ENCODE measurements around the gene OR5L2. TPM values are rescaled to one million over a fixed set of nuclear protein-coding genes. Genes with fewer than 3 reads are reported as not detected.
"Not testable (repeated sequence)": the region's sequence is repeated elsewhere in the genome, so short reads cannot be mapped to it uniquely, and the experiment has no call there.

The OR5L2 gene
- not detected for total RNA-seq

DNA sequence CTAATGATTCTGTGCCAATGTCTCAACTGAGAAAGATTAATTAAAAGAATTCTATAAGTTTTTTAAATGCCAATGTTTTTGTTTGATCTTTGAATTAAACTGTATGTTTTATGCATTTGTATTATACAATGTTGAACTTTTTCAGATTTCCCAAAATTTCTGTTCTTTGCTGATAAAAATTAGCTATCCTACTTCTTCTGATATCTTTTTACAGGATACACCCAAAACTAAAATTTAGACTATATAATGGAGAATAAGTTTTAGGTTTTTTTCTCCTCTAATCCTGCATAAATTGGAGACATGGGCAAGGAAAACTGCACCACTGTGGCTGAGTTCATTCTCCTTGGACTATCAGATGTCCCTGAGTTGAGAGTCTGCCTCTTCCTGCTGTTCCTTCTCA is at the start of gene OR5L2:
Gene OR5L2, plus strand, starts transcription at position 301 of the 400 bp plus-strand sequence. Its CDS starts 0 bp downstream, at position 301.
- Histone ChIP-seq H3K4me1 (ENCODE audit: insufficient read depth, low read length) (no peaks in the 10 kb centered on the region), H3K4me3 (ENCODE audit: low read length) (no peak within 1 kb of the TSS), H3K9me3 (ENCODE audit: low read depth, low read length) (no peaks in the 10 kb centered on the region), H3K27me3 (ENCODE audit: insufficient read depth, low read length) (no peaks in the 10 kb centered on the region)

DNA sequence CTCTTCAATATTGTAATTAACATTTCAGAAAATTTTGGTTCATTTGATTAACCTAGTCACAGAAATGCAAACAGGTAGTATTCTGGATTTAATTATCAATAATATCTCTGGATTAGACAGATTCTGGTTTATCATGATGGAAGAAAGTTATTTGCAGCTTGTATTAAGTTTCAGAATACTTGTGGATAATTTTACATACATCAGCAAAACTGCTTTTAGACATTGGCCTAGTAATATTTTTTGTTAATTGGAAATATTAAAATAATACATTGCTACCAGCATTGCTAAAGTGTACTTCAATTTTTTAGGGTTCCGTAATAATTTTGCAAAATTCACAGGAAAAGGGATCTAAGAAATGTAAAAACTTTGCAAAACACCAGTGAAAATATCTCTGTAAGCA is 35.4 kb upstream of the OR5L2 start:
- Histone ChIP-seq H3K27me3 (ENCODE audit: insufficient read depth, low read length) (no peaks in the 10 kb centered on the region), H3K4me1 (ENCODE audit: insufficient read depth, low read length) (no peaks in the 10 kb centered on the region), H3K4me3 (ENCODE audit: low read length) (no peak overlapping the region), H3K9me3 (ENCODE audit: low read depth, low read length) (no peaks in the 10 kb centered on the region)

DNA sequence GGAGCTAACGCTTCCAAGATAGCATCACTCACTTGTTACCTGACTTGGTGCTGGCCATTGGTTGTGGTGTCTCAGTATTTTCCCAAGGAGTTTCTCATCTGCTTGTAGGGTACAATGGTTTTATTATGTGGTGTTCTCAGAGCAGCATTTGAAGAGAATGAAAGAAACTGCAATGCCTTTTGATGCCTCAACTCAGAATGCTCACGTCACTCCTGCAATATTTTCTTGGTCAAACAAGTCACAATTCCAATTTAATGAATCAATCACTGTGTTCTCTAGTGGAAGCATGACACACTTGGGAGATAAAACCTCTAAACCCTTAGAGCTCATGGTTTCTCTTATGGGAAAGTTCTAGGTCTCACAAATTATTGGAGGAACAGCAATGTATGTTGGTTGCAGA is 33.7 kb upstream of the OR5L2 start:
- Histone ChIP-seq H3K27me3 (ENCODE audit: insufficient read depth, low read length) (no peaks in the 10 kb centered on the region), H3K4me1 (ENCODE audit: insufficient read depth, low read length) (no peaks in the 10 kb centered on the region), H3K9me3 (ENCODE audit: low read depth, low read length) (no peaks in the 10 kb centered on the region), H3K4me3 (ENCODE audit: low read length) (no peak overlapping the region)

DNA sequence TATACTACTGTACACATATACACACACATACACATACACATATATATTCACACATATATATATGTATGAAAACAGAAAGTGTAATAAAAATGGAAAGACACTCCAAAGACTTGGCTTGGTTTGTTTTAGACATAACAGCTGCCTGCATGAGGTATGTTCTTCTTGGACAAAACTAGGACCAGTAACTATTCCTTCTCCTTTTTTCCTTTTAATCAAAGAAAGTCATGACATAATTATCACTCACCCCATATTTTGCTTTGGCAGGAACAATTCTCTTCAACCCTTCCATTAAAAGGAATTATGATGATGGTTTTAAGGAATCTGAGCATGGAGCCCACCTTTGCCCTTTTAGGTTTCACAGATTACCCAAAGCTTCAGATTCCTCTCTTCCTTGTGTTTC is 31.8 kb upstream of the OR5L2 start, which contains the start of gene OR5D14:
Gene OR5D14, plus strand, starts transcription at position 301 of the 400 bp plus-strand sequence. Its CDS starts 0 bp downstream, at position 301.
- peaks cover 6% of the 10 kb centered on the region for H3K9me3 ChIP-seq (ENCODE audit: low read depth, low read length)
- H3K4me1 ChIP-seq (ENCODE audit: insufficient read depth, low read length), result no peaks in the 10 kb centered on the region
- no peaks in the 10 kb centered on the region for H3K27me3 ChIP-seq (ENCODE audit: insufficient read depth, low read length)
- H3K4me3 ChIP-seq (ENCODE audit: low read length), result no peak within 1 kb of the TSS

DNA sequence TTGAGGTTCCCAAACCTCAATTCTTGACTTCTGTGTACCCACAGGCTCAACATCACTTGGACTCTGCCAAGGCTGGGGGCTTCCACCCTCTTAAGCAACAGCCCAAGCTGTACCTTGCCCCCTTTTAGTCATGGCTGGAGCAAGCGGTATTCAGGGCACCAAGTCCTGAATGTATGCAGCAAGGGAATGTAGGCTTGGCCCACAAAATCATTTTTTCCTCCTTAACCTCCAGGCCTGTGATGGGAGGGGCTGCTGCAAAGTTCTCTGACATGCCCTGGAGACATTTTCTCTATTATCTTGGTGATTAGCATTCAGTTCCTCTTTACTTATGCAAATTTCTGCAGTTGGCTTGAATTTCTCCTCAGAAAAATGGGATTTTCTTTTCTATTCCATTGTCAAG is 20.8 kb upstream of the OR5L2 start:
- no peaks in the 10 kb centered on the region for H3K27me3 ChIP-seq (ENCODE audit: insufficient read depth, low read length)
- H3K4me3 ChIP-seq (ENCODE audit: low read length), result no peak overlapping the region
- H3K9me3 ChIP-seq (ENCODE audit: low read depth, low read length), result no peaks in the 10 kb centered on the region
- no peaks in the 10 kb centered on the region for H3K4me1 ChIP-seq (ENCODE audit: insufficient read depth, low read length)

DNA sequence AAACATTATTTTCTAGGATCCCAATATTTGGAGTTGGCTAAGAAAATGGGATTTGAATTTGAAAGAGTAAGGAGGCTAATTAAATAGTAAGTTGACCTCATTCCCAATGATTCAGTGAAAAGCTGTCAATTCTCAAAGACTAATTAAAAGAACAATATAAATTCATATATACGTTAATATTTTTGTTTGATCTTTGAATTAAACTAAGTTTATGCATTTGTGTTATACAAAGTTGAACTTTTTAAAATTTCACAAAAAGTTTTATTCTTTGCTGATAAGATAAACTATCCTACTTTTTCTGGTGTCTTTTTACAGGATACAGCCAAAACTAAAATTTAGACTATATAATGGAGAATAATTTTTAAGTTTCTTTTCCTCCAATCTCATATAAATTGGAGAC is 16.0 kb upstream of the OR5L2 start, which contains the start of gene OR5L1:
Gene OR5L1, plus strand, starts transcription at position 301 of the 400 bp plus-strand sequence. CDS start 100 bp downstream, outside the sequence.
- Histone ChIP-seq H3K27me3 (ENCODE audit: insufficient read depth, low read length) (no peaks in the 10 kb centered on the region), H3K4me3 (ENCODE audit: low read length) (no peak within 1 kb of the TSS), H3K9me3 (ENCODE audit: low read depth, low read length) (no peaks in the 10 kb centered on the region), H3K4me1 (ENCODE audit: insufficient read depth, low read length) (no peaks in the 10 kb centered on the region)

DNA sequence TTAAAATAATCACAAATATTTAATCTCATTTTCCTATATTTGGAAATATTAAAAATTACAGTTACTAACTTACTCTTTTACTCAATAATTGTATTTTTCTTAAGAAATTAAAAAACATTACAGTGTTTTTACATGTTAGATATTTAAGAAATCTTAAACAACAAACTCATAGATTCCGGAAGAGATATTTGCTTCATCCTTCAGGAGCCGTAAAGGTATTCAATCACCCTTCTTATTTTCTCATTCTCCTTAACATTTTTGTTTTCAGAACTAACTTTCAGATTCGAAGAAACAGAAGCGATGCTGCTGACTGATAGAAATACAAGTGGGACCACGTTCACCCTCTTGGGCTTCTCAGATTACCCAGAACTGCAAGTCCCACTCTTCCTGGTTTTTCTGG is 7.7 kb upstream of the OR5L2 start, which contains the start of gene OR5D18:
Gene OR5D18, plus strand, starts transcription at position 301 of the 400 bp plus-strand sequence. Its CDS starts 0 bp downstream, at position 301.
- no peaks in the 10 kb centered on the region for H3K4me1 ChIP-seq (ENCODE audit: insufficient read depth, low read length)
- H3K9me3 ChIP-seq (ENCODE audit: low read depth, low read length), result no peaks in the 10 kb centered on the region
- no peak within 1 kb of the TSS for H3K4me3 ChIP-seq (ENCODE audit: low read length)
- H3K27me3 ChIP-seq (ENCODE audit: insufficient read depth, low read length), result no peaks in the 10 kb centered on the region

DNA sequence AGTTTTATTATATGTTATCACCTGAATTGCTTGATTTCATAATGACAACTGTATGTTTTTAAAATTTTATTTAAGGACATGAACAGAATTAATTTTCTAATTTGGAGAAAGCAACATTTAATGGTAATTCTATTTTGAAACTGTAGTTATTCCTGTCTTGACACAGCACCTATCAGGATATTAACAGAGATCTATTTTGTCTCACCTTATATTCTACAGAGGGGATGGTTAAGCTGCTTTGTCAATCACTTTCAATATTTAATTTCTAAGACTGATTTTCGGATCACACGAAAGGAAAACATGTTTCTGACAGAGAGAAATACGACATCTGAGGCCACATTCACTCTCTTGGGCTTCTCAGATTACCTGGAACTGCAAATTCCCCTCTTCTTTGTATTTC is 11.4 kb downstream of the OR5L2 start, which contains the start of gene OR5D16:
Gene OR5D16, plus strand, starts transcription at position 301 of the 400 bp plus-strand sequence. Its CDS starts 0 bp downstream, at position 301.
- no peaks in the 10 kb centered on the region for H3K9me3 ChIP-seq (ENCODE audit: low read depth, low read length)
- H3K4me3 ChIP-seq (ENCODE audit: low read length), result no peak within 1 kb of the TSS

DNA sequence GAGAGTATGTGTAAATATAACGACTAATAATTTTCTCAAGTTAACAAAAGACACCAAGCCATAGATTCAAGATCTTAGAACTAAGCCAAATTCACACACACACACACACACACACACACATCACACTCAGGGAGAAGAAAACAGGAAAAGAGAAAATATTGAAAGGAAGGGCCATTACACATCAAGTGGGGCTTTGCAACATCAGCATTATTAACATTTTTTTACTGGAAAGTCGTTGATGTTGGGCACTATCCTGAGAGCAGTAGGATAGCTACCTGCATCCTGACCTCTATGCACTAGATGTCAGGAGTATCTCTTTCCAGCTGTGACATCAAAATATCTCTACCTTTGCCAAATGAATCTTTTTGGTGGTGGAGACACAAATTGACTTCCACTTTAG is 20.4 kb downstream of the OR5L2 start:
- H3K4me1 ChIP-seq (ENCODE audit: insufficient read depth, low read length), result no peaks in the 10 kb centered on the region
- H3K9me3 ChIP-seq (ENCODE audit: low read depth, low read length), result peaks cover 20% of the 10 kb centered on the region
- H3K4me3 ChIP-seq (ENCODE audit: low read length), result no peak overlapping the region
- H3K27me3 ChIP-seq (ENCODE audit: insufficient read depth, low read length), result no peaks in the 10 kb centered on the region

More for the DNA sequence above, 11.4 kb downstream of the OR5L2 start, which contains the start of gene OR5D16:
- Histone ChIP-seq H3K27me3 (ENCODE audit: insufficient read depth, low read length) (no peaks in the 10 kb centered on the region), H3K4me1 (ENCODE audit: insufficient read depth, low read length) (no peaks in the 10 kb centered on the region)

DNA sequence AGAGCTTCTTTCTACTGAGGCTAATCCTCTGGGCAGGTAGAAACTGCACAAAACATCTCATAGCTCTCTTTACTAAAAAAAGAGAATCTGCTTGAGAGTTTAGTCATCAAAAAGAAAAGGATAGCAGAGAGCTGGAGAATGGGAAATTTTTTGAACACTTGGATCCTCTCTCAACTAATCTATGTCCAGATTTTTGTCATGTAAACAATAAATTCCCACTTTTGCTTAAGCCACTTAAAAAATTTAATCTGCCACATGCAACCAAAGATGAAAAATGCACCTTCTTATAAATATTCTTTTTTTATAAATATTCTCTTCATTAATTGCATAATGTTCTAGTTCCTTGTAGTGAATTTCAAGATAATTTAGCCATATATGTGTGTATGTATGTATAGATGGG is 22.0 kb downstream of the OR5L2 start:
- Histone ChIP-seq H3K4me3 (ENCODE audit: low read length) (no peak overlapping the region), H3K9me3 (ENCODE audit: low read depth, low read length) (peaks cover 19% of the 10 kb centered on the region), H3K4me1 (ENCODE audit: insufficient read depth, low read length) (no peaks in the 10 kb centered on the region), H3K27me3 (ENCODE audit: insufficient read depth, low read length) (no peaks in the 10 kb centered on the region)

DNA sequence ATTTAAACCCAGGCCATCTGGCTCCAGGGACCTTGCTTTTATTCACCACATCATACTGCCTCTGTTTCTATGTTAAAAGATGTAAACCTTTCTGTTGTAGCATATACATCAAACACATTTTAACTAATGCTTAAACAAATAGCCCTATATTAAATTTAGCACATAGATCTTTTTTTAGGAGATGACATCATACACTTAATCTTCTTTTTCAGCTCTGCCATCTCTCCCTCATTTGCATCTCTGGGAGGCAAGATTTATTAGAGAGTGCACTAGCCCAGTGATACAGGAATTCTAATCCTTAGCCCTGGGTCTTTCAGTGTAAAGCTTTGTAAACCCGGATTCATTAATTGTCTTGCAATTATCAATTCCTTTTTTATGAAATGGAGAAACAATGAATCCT is 25.1 kb downstream of the OR5L2 start:
- no peaks in the 10 kb centered on the region for H3K9me3 ChIP-seq (ENCODE audit: low read depth, low read length)
- H3K4me1 ChIP-seq (ENCODE audit: insufficient read depth, low read length), result no peaks in the 10 kb centered on the region
- H3K27me3 ChIP-seq (ENCODE audit: insufficient read depth, low read length), result no peaks in the 10 kb centered on the region
- H3K4me3 ChIP-seq (ENCODE audit: low read length), result no peak overlapping the region

DNA sequence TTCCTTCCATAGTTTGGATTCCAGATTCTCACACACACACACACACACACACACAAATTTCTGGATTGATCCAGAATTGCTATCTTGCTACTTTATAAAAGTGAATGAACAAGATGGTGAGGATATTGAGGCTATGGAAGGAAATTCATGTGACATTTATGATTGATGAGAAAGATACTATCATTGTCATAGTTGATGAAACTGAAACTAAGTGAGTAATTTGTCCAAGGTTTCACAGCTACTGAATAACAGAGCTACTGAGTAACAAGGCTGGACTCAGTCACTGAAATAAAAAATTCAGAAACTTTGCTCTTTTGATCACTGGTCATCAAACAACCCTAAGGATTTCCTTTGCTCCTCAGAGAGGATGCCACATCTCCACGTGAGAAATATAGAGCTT is 27.7 kb downstream of the OR5L2 start:
- Histone ChIP-seq H3K27me3 (ENCODE audit: insufficient read depth, low read length) (no peaks in the 10 kb centered on the region), H3K4me3 (ENCODE audit: low read length) (no peak overlapping the region), H3K9me3 (ENCODE audit: low read depth, low read length) (no peaks in the 10 kb centered on the region)

DNA sequence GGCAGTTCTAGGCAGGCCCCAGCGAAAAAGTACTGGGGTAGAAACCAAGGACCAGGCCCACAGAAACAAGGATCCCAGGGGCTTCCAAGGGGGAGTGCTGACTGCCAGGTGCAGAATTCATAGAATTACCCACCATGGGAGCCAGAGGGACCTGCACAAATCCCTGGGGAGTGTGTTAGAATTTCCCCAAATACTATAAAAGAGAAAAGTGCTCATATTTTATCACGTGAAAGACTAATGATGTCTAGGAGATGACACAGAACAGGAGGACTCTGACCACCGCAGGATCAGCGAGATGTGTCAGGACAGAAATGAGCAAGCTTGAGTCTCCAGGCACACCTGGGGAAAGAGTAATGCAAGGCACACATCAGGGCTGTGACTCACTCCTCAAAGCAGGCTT is 40.3 kb downstream of the OR5L2 start:
- H3K4me1 ChIP-seq (ENCODE audit: insufficient read depth, low read length); H3K4me3 ChIP-seq (ENCODE audit: low read length); H3K27me3 ChIP-seq (ENCODE audit: insufficient read depth, low read length); H3K9me3 ChIP-seq (ENCODE audit: low read depth, low read length): not testable (repeated sequence)

More for the DNA sequence above, 27.7 kb downstream of the OR5L2 start:
- no peaks in the 10 kb centered on the region for H3K4me1 ChIP-seq (ENCODE audit: insufficient read depth, low read length)

DNA sequence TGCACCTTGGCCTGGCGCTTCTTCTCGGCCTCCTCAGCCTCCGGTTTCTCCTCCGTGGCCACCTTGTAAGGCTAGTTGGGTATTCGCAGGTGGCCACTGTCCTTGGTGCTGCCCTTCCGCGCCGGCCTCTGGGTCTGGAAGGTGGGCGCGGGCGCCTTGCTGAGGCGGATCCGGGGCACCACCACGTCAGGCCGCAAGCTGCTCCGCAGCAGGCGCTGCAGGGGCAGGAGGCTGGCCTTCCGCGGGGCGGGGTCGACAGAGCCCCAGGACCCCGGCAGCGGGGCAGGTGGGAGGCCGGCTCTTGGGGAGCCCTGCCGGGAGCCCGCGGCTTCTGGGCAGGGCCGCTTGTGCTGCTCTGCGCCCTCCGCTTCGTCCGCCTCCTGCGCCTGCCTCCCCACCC is 45.7 kb downstream of the OR5L2 start:
- H3K4me1 ChIP-seq (ENCODE audit: insufficient read depth, low read length); H3K27me3 ChIP-seq (ENCODE audit: insufficient read depth, low read length); H3K9me3 ChIP-seq (ENCODE audit: low read depth, low read length); H3K4me3 ChIP-seq (ENCODE audit: low read length): not testable (repeated sequence)

DNA sequence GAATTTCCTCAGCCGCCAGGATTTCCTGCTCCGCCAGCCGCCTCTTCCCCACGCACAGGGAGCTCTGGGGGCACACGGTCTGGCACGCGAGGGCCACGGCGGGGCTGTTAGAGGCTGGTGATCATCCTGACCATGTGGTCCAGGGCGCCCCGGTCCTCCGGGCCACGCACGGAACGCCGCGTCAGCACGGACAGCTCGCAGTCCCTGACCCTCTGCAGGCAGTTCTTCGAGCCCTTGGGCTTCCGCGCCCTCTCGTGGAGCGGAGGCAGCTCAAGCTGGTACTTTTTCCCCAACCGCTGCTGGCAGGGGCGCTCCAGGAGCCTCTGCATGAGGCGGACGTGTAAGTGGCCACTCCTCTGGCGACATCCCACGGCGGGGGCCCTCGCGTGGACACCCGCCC is 46.1 kb downstream of the OR5L2 start:
- not testable (repeated sequence) for H3K4me3 ChIP-seq (ENCODE audit: low read length); H3K9me3 ChIP-seq (ENCODE audit: low read depth, low read length); H3K27me3 ChIP-seq (ENCODE audit: insufficient read depth, low read length); H3K4me1 ChIP-seq (ENCODE audit: insufficient read depth, low read length)
